HG03108 (cell line): ENCODE results near the gene TAOK2.
"Not testable (repeated sequence)": the region's sequence is repeated elsewhere in the genome, so short reads cannot be mapped to it uniquely, and the experiment has no call there.

Experiments
- ATAC-seq: cut with Tn5 transposase; IDR thresholded peaks from one replicate; pipeline ENCODE4 v1.9.1; 2021; ENCODE audit warnings: moderate library complexity; ENCODE audit not compliant: unreplicated experiment

Gene TAOK2

DNA sequence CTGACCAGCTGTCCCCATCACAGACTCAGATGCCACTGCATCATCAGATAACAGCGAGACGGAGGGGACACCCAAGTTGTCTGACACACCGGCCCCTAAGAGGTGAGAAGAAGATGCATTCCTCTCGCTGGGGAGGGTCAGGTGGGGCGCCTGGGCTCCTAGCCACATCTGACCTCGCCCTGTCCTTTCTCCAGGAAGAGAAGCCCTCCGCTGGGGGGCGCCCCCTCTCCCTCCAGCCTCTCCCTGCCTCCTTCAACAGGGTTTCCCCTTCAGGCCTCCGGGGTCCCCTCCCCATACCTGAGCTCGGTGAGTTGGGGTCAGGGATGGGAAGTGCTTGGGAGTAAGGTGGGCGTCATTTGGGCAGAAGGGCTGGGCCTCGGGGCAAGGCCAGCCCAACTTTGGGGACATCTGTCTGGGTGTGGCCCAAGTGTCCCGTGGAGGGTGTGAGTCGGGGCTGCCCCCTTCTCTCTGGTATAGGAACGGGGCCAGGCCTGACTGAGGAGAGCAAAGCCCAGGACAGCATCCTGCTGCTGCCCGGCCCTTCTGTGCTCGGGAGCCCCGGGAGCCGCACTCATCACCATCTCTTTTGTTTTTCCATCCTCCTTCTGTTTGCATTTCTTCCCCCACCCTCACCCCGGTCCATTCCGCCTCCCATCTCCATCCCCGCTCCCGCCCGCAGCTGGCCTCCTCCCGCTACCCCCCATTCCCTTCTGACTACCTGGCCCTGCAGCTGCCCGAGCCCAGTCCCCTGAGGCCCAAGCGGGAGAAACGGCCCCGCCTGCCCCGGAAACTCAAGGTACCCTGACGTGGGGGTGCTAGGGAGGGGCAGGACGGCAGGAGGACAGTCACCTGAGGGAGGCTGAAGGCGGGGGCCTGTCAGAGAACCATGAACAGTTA, 27.3 kb downstream of the TAOK2 start:
- no peak for ATAC-seq

DNA sequence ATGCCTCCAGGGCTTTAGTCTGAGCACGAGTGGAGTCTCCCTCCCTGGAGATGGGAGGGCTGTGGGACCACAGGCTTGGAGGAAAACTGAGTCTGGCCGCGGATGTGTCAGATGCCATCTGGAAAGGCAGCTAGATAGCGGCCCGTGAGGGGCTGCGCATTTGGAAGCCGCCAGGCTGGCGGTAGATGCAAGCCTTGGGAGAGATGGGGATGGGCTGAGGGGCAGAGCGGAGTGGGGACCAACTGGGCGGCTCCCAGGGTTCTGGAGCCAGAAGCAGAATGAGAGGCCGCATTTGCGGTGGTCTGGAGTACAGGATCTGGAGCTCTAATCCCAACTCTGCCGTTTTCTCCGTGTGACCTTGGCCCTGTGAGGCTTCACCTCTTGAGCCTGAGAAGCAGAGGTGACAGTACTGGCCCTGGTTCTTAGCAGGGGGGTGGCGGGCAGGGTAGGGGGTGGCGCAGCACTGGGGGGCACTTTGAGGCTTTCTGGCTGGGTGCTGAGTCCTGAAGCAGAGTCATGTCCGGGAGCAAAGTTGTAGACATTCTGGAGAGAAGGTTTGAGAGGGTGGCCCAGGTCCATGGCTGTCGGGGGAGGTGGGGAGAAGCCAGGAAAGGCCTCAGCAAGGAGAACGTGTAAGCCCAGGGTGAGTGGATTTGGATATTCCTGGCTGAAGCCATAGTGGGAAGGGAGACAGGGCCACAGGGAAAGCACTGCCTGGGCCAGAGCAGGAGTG, 29.1 kb downstream of the TAOK2 start:
- ATAC-seq: no peak

DNA sequence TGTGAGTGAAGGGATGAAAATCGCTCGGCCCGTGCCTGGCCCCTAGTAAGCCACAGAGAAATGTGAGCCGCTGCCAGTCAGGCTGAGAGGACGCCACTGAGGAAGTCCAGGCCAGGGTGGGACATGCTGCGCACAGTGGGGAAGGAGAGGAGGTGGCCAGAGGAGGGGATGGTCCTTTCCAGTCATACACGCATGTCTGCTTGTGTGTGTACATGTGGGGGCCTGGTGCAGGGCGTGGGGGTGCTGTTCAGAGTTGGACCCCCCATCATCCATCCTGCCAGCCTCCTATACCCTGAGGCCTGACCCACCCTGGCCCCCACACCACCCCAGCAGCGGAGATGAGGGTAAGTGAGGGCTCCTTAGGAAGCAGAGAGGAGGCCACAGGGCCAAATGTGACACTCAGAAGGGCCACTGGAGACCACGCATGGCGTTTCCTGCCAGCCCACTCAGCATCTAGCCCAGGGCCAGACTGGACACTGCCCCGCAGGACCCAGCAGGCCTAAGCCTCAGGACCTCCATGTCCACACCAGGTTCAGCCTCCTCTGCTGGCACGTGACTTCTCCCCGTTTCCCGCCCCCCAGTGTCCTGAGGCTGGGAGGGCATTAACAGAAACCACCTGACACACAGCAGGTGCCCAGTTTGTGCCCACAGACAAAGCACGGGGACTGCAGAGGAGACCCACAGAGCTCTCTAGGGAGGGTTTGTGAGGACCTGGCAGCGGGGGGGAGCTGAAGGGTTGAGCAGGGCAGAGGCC, 30.2 kb downstream of the TAOK2 start:
- no peak for ATAC-seq

DNA sequence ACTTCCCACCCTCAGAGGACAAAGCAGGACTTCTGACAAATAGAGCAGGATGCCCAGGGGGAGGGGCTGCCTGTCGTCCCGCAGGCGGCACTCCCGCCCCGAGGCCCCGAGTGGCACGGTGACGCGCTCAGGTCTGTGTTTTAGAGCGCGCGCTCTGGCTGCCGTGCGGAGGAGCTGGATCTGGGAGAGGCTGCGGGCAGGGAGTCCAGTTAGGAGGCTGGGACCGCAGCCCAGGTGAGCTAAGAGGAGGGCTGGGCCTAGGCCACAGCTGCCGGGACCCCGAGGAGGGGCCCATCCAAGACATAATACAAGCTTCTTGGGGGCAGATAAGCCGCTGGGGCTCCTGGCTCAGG, 30.7 kb downstream of the TAOK2 start:
- no peak for ATAC-seq

DNA sequence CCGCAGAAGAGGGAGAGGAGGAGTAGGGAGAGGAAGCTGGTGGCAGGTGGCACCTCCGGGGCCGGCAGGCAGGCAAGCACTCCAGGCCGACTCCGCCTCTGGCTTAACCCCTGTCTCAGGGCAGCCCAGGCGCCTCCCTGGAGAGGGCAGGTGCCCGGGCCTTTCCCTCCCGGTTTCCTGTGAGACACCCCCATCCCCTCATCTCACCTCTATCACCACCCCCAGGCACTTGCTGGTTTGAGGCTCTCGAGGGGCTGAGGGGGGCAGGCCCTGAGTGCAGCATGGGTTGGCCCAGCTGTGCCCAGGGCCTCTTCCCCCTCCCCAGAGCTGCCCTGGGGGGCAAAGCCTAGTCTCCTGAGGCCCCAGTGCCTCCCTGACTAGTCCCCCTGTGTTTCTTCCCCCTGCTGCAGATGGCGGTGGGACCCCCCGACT, 31.2 kb downstream of the TAOK2 start:
- ATAC-seq: no peak

DNA sequence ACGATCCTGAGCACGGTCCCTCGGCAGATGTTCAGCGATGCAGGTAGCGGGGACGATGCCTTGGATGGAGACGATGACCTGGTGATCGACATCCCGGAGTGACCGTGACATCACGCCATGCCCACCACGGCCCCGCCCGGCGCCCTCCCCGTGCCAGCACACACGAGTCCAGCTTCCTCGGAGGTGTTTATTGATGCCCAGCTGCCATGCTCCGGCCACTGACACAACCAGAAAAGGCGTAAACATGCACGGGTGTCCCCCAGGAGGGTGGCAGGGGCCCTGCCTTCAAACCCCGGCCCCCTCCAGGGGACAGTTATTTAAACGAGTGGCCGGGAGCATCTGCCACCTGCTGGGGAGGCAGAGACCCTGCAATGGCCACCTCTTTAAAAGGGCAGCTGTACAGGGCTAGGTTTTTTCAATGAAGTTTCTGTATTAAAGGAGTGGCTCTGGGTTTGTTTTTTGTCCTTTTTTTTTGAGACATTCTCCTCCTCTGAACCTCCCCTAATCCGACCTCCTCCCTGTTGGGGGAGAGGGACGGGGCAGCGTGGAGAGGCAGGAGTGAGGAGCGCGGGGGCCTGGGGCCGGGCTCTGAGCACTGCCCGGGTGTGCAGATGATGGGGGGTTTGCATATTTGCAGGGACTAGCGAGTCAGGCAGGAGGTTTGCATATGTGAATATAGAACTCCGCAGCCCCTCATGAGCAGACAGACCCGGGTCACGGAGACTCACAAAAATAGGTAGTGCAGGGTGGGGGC, 31.9 kb downstream of the TAOK2 start:
- ATAC-seq: no peak

DNA sequence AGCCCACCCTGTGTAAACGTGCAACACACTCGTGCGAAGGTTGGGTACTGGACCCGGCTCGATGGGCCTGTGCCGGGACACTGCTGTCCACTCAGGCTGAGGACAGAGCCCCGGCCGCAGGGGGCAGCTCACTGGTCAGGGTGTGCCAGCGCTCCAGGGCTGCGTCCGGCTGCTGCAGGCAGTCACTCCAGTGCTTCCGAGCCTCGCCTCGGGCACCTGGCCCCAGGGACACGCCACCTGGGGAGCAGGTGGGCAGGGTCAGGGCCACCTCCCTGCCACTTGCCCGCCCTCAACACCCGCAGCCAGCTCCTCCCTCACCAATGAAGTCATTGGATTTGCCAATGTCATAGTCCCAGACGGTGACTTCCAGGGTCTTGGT, 32.4 kb downstream of the TAOK2 start:
- no peak for ATAC-seq

DNA sequence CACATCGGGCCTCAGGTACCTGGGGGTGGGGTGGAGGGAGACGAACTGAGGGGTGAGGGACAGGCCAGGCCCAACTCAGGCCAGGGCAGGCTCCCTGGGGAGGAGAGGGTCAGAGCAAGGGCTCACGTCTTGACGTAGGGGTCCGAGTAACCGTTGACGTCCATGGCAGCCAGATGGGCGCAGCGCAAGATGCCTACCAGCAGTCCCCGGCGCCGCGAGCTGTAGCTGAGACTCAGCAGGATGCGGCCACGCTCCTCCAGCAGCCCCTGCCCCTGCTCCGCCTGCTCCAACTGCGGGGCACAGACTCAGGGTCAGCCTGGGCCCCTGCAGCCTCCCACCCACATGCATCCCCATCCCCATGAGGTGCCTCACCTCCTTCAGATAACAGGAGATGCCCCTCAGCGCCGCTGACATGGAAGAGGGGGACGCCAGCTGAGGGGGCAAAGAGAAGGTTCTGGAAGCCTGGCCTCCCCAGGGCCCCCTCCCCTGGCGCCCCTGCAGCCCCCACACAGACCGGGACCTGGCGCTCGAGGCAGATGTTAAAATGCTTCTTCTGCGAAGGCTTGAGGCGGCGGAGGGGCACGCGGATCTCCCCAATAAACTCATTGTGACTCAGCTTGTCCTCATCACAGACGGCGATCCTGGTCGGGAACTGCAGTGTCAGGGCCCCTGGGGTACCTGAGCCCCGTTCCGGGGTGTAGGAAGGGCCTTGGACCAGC, 33.1 kb downstream of the TAOK2 start:
- ATAC-seq: no peak

DNA sequence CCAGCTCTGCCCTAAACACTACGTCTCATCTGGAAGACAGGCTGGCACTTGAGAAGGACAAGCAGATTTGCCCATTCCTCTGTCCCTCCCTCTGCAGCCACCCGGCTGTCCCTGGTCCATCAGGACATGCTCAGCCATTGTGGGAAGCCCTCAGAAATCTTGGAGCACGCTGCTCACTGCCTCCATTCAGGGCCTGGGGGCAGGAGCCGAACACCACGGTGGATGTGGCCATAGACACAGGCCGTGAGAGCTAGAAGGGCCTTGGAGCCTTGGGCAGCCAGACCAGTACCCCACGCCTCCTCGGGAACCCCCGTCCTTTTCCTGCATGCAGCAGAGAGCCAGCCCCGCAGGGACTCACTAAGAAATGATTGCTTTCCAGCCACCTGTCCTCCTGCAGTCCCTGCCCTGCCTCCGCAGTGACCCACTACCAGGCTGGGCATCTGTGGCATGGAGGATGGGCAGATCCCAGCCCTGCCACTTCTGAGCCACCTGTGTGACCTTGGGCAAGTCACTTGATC, 33.8 kb downstream of the TAOK2 start:
- no peak for ATAC-seq

DNA sequence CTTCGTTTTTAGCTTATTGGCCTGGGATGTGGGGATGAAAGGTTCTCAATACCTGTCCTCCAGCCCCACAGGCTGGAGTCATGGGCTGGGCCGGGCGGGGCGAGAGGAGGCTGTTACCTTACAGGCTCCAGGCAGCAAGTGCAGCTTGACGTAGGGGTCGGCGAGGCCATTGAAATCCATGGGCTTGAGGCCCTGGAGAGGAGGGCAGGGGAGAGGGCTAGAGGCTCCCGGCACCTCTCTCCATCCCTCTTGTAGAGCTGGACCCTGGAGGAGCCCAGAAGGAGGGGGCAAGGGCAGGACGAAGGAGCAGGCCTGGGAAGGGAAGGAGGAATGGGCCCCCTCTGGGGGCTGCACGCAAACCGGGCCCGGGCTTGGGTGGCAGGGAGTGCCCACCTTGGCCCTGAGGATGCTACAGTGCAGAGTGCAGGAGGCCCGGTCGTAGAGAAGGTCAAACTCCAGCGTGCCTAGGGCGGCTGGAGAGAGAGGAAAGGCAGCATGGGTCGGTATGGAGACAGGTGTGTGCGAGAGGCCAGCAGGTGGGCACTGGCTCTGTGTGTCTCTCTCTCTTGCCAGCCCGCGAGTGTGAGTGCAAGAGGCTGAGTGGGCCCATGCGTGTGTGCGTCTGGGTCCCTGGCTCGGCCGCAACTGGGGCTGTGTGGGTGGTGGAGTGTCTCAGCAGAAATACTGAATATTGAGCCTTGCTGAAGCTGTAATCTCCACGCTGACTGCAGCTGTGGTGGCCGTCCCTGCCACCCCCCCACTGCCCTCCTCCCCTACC, 35.6 kb downstream of the TAOK2 start:
- ATAC-seq: no peak

DNA sequence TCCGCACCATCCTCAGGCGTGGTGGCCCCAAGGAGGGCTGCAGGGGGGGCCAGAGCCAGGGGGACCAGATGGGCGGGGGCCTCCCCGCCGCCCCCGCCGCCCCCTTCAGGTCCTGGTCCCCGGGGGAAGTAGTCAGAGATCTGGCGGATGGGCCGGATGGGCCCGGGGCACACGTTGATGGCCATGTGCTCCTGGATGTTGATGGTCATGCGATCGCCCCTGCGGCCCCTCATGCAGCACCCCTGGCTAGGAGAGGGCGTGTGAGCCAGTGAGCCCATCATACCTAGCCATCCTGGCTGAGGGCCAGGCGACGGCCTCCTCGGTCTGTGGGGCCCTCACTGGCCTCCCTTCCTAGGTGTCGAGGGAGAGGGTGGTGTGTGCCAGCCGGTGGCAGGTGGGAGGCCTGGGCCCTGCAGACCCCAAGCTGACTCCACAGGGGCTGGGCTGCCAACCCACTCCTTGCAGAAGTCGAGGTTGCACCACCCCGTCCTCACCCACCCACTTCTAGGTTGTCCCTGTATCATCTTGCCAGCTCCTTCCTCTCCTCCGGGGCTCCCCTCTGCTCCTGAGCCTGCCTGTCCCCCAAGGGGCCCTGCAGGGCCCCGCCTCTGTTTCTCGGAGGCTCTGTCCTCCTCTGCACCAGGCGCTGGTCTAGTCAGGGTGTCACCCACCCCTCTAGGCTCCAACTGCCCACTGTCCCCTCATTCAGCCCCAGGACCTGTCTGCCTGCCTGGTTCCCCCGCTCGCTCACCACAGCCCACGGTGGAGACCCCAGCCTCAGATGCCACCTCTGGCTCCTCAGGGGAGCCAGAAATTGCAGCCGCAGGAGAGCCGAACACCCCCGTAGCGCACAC, 36.5 kb downstream of the TAOK2 start:
- no peak for ATAC-seq

DNA sequence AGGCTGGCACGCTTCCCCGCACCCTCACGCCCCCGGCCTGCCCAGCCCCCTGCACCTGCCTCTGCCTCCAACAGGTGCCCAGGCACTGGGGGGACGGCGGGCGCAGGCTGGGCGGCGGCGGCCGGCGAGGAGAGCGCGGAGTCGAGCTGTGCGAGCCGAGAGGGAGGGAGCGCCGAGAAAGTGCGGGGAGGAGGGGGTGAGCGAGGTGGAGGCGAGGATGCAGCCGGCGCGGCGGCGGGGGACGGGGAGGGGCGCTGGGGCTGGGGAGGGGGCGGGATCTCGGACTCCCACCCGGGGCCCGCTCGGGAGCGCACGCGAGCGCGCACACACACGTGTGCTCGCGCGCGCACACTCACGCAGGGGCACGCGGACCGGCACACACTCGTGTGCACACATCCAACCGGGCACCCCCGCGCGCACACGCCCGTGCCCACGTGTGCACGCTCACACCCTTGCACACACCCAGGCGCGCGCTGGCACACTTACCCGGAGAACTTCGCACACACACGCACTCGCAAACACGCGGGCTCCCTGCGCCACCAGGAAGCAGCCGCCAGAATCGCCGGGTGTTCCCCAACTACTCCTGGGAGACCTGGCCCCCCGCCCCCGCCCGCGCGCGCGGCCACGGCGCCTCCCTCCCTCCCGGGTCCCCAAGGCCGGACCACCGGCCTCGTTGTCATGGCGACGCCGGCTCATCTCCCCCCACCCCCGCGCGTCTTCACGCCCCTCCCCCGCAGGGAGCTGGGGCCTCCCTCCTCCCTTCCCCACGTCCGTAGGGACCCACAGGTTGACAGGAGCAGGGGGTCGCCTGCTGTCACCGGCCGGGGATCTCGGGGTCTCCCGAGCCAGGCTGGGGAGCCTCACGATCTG, 37.4 kb downstream of the TAOK2 start, which contains the start of gene DOC2A:
Gene DOC2A (minus strand): TSS at position 184 of the 870 bp plus-strand sequence. CDS start 805 bp downstream, outside the sequence.
- ATAC-seq: no peak

DNA sequence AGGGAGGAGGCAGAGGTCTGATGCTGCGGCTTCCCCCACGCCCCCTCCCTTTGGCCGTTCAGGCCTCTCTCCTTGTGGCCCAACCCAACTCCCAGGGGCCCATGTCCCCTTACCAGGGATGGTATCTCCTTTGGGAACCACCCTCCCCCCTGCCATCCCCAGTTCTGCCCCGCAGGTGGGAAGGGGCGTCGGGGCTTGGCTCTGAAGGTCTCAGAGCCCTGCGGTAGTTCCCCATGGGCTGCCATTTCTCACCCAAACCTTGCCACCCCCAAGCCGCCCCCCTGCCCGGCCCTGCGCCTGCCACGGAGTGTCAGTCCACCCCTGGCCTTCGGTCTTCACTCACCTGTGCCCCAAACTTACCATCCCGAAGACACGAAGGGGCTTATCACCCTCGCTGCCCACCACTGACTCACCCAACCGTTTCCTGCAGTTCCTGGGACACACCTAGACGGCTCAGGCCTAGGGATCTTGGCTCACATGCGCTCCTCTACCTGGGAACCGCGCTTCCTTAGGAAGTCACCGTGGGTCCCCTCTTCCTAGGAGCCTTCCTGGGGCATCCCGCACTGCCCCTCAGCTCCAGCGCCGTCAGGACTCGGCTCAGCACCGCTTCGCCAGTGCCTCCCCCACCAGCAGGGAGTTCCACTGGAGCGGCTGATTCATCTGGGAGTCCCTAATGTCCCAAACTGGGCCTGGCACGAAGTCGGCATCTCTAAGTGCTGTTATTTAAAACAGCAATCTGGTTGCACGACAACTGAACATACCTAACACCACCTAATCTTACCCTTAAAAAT, 38.2 kb downstream of the TAOK2 start:
- no peak for ATAC-seq

DNA sequence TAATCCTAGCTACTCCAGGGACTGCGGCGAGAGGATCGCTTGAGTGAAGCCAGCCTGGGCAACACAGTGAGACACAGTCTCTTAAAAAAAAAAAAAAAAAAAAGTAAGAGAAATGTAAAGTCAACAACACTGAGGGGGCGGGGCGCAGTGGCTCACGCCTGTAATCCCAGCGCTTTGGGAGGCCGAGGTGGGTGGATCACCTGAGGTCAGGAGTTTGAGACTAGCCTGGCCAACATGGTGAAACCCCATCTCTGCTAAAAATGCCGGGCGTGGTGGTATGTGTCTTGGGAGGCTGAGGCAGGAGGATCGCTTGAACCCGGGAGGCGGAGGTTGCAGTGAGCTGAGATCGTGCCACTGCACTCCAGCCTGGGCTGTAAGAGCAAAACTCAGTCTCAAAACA, 38.9 kb downstream of the TAOK2 start:
- ATAC-seq: not testable (repeated sequence)

DNA sequence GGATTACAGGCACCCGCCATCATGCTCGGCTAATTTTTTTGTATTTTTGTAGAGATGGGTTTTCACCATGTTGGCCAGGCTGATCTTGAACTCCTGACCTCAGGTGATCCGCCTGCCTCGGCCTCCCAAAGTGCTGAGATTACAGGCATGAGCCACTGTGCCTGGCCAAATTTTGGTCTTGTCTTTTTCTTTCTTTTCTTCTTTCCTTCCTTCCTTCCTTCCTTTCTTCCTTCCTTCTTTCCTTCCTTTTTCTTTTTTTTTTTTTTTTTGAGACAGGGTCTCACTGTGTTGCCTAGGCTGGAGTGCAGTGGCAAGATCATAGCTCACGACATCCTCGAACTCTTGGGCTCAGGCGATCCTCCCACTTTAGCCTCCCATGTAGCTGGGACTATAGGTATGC, 41.8 kb downstream of the TAOK2 start:
- not testable (repeated sequence) for ATAC-seq

DNA sequence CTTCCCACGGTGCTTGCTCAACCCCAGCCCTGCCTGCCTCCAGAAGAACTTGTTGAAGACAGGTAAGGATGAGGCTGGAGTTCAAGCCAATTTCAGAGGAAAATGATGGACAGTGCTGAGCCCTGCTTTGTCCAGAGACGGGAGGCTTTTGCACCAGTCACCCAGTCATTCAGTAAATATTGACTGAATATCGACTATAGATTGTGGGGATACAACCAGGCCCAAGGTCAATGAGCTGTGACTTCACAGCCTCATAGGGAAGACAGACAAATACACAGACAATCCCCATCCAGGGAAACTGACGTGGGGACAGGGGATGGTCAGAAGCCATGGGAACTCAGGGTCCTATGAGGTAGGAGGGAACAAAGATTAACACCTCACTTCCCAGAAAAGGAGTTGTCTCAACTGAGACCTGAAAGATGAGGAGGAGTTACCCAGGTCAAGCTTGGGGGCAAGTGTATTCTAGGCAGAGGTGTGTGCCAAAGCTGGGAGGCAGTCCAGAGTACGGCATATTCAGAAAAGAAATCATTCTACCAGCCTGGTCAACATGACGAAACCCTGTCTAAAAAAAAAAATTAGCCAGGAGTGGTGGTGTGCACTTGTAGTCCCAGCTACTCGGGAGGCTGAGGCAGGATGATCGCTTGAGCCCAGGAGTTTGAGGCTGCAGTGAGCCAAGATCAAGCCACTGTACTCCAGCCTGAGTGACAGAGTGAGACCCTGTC, 43.0 kb downstream of the TAOK2 start:
- no peak for ATAC-seq
